CD14-positive monocyte (primary cell): ENCODE results near the gene ANKRD13B. TPM values are rescaled to one million over a fixed set of nuclear protein-coding genes. Genes with fewer than 3 reads are reported as not detected.

Experiments
- DNase-seq, 3 donors: peaks; one replicate each; pipeline ENCODE4 v3.0.0-alpha.2; 2011 to 2022
- H2AFZ ChIP-seq: 2 replicates; pipeline ENCODE4 v1.6.0; 2012; ENCODE audit warnings: mild to moderate bottlenecking, low read depth, low read length, inconsistent platforms; ENCODE audit not compliant: insufficient read depth, poor library complexity, severe bottlenecking
- H3K27ac ChIP-seq, 2 donors: 1 replicate in 1 of 2; 2 replicates in 1 of 2; pipeline ENCODE4 v1.5.1; 2012 to 2013; ENCODE audit warnings: low read length in 2 of 2, control low read depth in 1 of 2, inconsistent platforms in 1 of 2, low read depth in 1 of 2, mild to moderate bottlenecking in 1 of 2
- H3K27me3 ChIP-seq, 2 donors: one replicate each; pipeline versions ENCODE4 v1.6.0 to v1.6.1; 2011 to 2013; ENCODE audit warnings: low read length in 2 of 2; ENCODE audit not compliant: control insufficient read depth in 2 of 2, insufficient read depth in 2 of 2
- H3K36me3 ChIP-seq, 2 donors: replicated peaks in 1 of 2; 1 replicate in 1 of 2; 2 replicates in 1 of 2; pipeline versions ENCODE4 v1.5.1 to v1.6.1; 2012 to 2013; ENCODE audit warnings: low read length in 2 of 2, control low read depth in 1 of 2, inconsistent platforms in 1 of 2, mild to moderate bottlenecking in 1 of 2; ENCODE audit not compliant: insufficient read depth in 2 of 2, control insufficient read depth in 1 of 2
- H3K4me1 ChIP-seq, 2 donors: 1 replicate in 1 of 2; 2 replicates in 1 of 2; pipeline versions ENCODE4 v1.5.1 to v1.6.1; 2012 to 2013; ENCODE audit warnings: low read length in 2 of 2, control low read depth in 1 of 2, inconsistent platforms in 1 of 2, mild to moderate bottlenecking in 1 of 2, moderate library complexity in 1 of 2; ENCODE audit not compliant: insufficient read depth in 2 of 2, control insufficient read depth in 1 of 2
- H3K4me2 ChIP-seq: replicated peaks from 2 replicates; pipeline ENCODE3; 2012; ENCODE audit warnings: low read length, moderate library complexity, mild to moderate bottlenecking; ENCODE audit not compliant: poor library complexity, severe bottlenecking; ENCODE audit errors: extremely low read depth
- H3K4me3 ChIP-seq, 3 experiments: fragments of 200-600 bp in 1 of 3; sonication (generic) in 1 of 3; replicated peaks in 1 of 3; 1 replicate in 2 of 3; 2 replicates in 1 of 3; pipeline ENCODE4 v1.5.1; 2011 to 2013; ENCODE audit warnings: low read length in 3 of 3, mild to moderate bottlenecking in 3 of 3, control low read depth in 2 of 3, low read depth in 2 of 3, inconsistent platforms in 1 of 3, moderate library complexity in 1 of 3
- H3K79me2 ChIP-seq: 2 replicates; pipeline ENCODE4 v1.6.0; 2012; ENCODE audit warnings: mild to moderate bottlenecking, control low read depth, inconsistent platforms, low read length, moderate library complexity; ENCODE audit not compliant: insufficient read depth
- H3K9ac ChIP-seq: 2 replicates; pipeline ENCODE4 v1.6.0; 2017; ENCODE audit warnings: low read length, mild to moderate bottlenecking; ENCODE audit not compliant: insufficient read depth, poor library complexity, severe bottlenecking
- H3K9me3 ChIP-seq, 2 donors: replicated peaks in 1 of 2; 1 replicate in 1 of 2; 2 replicates in 1 of 2; pipeline versions ENCODE4 v1.5.1 to v1.6.1; 2012 to 2013; ENCODE audit warnings: low read length in 2 of 2, control low read depth in 1 of 2; ENCODE audit not compliant: control insufficient read depth in 1 of 2, insufficient read depth in 1 of 2
- H4K20me1 ChIP-seq: 2 replicates; pipeline ENCODE4 v1.6.0; 2012; ENCODE audit warnings: mild to moderate bottlenecking, low read length, control low read depth, moderate library complexity; ENCODE audit not compliant: insufficient read depth
- H3K27ac Mint-ChIP-seq, 7 donors: one replicate each; pipeline ENCODE4 v1.8.0; 2020; ENCODE audit warnings: mild to moderate bottlenecking in 7 of 7, mixed read lengths in 7 of 7, moderate library complexity in 6 of 7, inconsistent platforms in 2 of 7
- H3K27me3 Mint-ChIP-seq, 3 donors: one replicate each; pipeline ENCODE4 v1.8.0; 2021 to 2022; ENCODE audit warnings: low read depth in 3 of 3, mild to moderate bottlenecking in 3 of 3, mixed read lengths in 3 of 3, moderate library complexity in 3 of 3, inconsistent platforms in 1 of 3
- H3K36me3 Mint-ChIP-seq, 2 donors: one replicate each; pipeline ENCODE4 v1.8.0; 2020; ENCODE audit warnings: mixed read lengths in 2 of 2, inconsistent platforms in 1 of 2, mild to moderate bottlenecking in 1 of 2
- H3K4me1 Mint-ChIP-seq: one replicate; pipeline ENCODE4 v1.8.0; 2020; ENCODE audit warnings: mild to moderate bottlenecking, mixed read lengths
- H3K4me3 Mint-ChIP-seq, 2 donors: one replicate each; pipeline ENCODE4 v1.8.0; 2020; ENCODE audit warnings: mild to moderate bottlenecking in 2 of 2, mixed read lengths in 2 of 2, moderate library complexity in 1 of 2
- H3K9me3 Mint-ChIP-seq, 7 donors: one replicate each; pipeline ENCODE4 v1.8.0; 2020 to 2022; ENCODE audit warnings: mixed read lengths in 7 of 7, mild to moderate bottlenecking in 6 of 7, moderate library complexity in 6 of 7, inconsistent platforms in 2 of 7
- CTCF ChIP-seq: fragments of 200-600 bp; IDR thresholded peaks from one replicate; pipeline ENCODE4 v1.8.0; 2022; ENCODE audit warnings: antibody characterized with exemption, mild to moderate bottlenecking
- WGBS: methylation state at CpG from one replicate; pipeline ENCODE4 v1.1.5; 2013; ENCODE audit warnings: missing lambda C conversion rate; ENCODE audit not compliant: insufficient coverage; 5-methylcytosine and 5-hydroxymethylcytosine counted together
- intact Hi-C, 2 donors: fragments of 100-400 bp; cut with micrococcal nuclease; formaldehyde crosslinking; loops; one replicate each; pipeline versions ENCODE4 v1.15.0 to v1.15.1; 2023
- polyA plus RNA-seq, 3 donors: library from polyadenylated mRNA; depleted of rRNA in 1 of 3; unstranded in 2 of 3; stranded (reverse) in 1 of 3; fragments of 300-500 nt in 2 of 3; fragments of >200 nt in 1 of 3; fragmentation: Illumina TruSeq in 2 of 3; gene quantifications; 1 replicate in 2 of 3; 2 replicates in 1 of 3; pipeline ENCODE4 v1.2.3, GENCODE V29; 2012 to 2021

ANKRD13B gene
- polyA plus RNA-seq, 3 donors = 0.37 TPM; not detected in 2

- Histone ChIP-seq H4K20me1 (peaks cover 5% of the 10 kb centered on the region), H3K79me2 (peaks cover 36% of the 10 kb centered on the region), H3K4me3 (no peak overlapping the region), H3K27me3 (no peaks in the 10 kb centered on the region), H3K9ac (no peak overlapping the region), H3K36me3 (no peaks in the 10 kb centered on the region), H3K4me1 (peaks cover 60 to 63% of the 10 kb centered on the region in 2 donors), H3K27ac (no peak overlapping the region), H3K9me3 (no peaks in the 10 kb centered on the region), H2AFZ (no peak overlapping the region), H3K4me2 (no peak overlapping the region)
- H3K9me3 Mint-ChIP-seq = no peaks in the 10 kb centered on the region
- peaks cover 0 to 5% (median 0%) of the 10 kb centered on the region in 3 donors for H3K27me3 Mint-ChIP-seq
- WGBS = 44% methylated on average over 1 of the region's 3 CpGs
- H3K36me3 Mint-ChIP-seq = peaks cover 14 to 15% of the 10 kb centered on the region in 2 donors
- intact Hi-C loops = loop anchor here (10.0 kb wide), 2 partner anchors 51 to 199 kb away; no protein-coding TSS in a partner anchor
- DNase-seq = no peak
- no peak overlapping the region for H3K4me3 Mint-ChIP-seq
- TF ChIP-seq CTCF = no peak
- no peak overlapping the region for H3K27ac Mint-ChIP-seq
- H3K4me1 Mint-ChIP-seq = peaks cover 66% of the 10 kb centered on the region
These were observed 29.1 kb upstream of the ANKRD13B start for GRCh38 chr17:29563816-29564215.

- 11% methylated on average over 55 of the region's 55 CpGs for WGBS
- peak overlapping the region in 3 of 7 donors; percentile 70 to 76 (median 75) for H3K27ac Mint-ChIP-seq
- peak; percentile 27 for TF ChIP-seq CTCF
- H3K4me3 Mint-ChIP-seq = peak overlapping the region; percentile 91 to 95
- intact Hi-C loops = loop anchor here (10.0 kb wide), 2 partner anchors 49 to 201 kb away; no protein-coding TSS in a partner anchor
- Histone ChIP-seq H3K9ac (peak overlapping the region; percentile 58), H3K79me2 (peaks cover 42% of the 10 kb centered on the region), H3K4me3 (peak overlapping the region; percentile 45 to 97 (median 65)), H3K4me1 (peaks cover 53 to 56% of the 10 kb centered on the region in 2 donors), H2AFZ (peak overlapping the region; percentile 96), H3K4me2 (peak overlapping the region; percentile 100), H3K27me3 (no peaks in the 10 kb centered on the region), H4K20me1 (peaks cover 10% of the 10 kb centered on the region), H3K36me3 (no peaks in the 10 kb centered on the region), H3K27ac (no peak overlapping the region), H3K9me3 (no peaks in the 10 kb centered on the region)
- H3K4me1 Mint-ChIP-seq = peaks cover 59% of the 10 kb centered on the region
- H3K27me3 Mint-ChIP-seq = peaks cover 0 to 7% (median 0%) of the 10 kb centered on the region in 3 donors
- H3K36me3 Mint-ChIP-seq = peaks cover 18% of the 10 kb centered on the region in 2 donors
- peak in 2 of 3 donors; percentile 29 to 36 for DNase-seq
- H3K9me3 Mint-ChIP-seq = no peaks in the 10 kb centered on the region
These were observed 27.1 kb upstream of the ANKRD13B start for GRCh38 chr17:29565643-29566472.
